Pancreas (tissue), 10 donors: ENCODE results near the gene RGS10. TPM values are rescaled to one million over a fixed set of nuclear protein-coding genes. Genes with fewer than 3 reads are reported as not detected.

Source experiments
- ATAC-seq, 4 donors: fragments of 200-7000 bp; cut with Tn5 transposase; one replicate each; pipeline versions ENCODE4 v1.8.0 to v1.9.1; 2020; ENCODE audit warnings: mild to moderate bottlenecking in 4 of 4, moderate library complexity in 4 of 4
- DNase-seq, 6 donors: peaks; one replicate each; pipeline ENCODE4 v3.0.0-alpha.2; 2020
- FAIRE-seq: peaks from 2 replicates; lab custom pipeline; 2012; peaks lifted over from hg19 to GRCh38; lab: Jason Lieb, UNC
- H3K27ac ChIP-seq, 4 donors: fragments of 200-600 bp; sonication (generic); 1 replicate in 3 of 4; 2 replicates in 1 of 4; pipeline versions ENCODE4 v1.5.0 to v1.8.0; 2020
- H3K27me3 ChIP-seq, 4 donors: fragments of 200-600 bp; one replicate each; pipeline ENCODE4 v1.8.0; 2021
- H3K36me3 ChIP-seq, 3 donors: fragments of 200-600 bp; sonication (generic) in 1 of 3; one replicate each; pipeline versions ENCODE4 v1.5.0 to v1.8.0; 2020 to 2021
- H3K4me1 ChIP-seq, 3 donors: fragments of 200-600 bp; one replicate each; pipeline ENCODE4 v1.8.0; 2021
- H3K4me3 ChIP-seq, 4 donors: fragments of 200-600 bp; sonication (generic) in 2 of 4; one replicate each; pipeline versions ENCODE4 v1.5.0 to v1.8.0; 2020 to 2021
- H3K9me3 ChIP-seq, 4 donors: fragments of 200-600 bp; one replicate each; pipeline ENCODE4 v1.8.0; 2021
- WGBS, 2 donors: extraction: QIAGEN DNeasy Blood & Tissue Kit; methylation state at CpG; one replicate each; pipeline ENCODE4 v1.1.7; 2013; 5-methylcytosine and 5-hydroxymethylcytosine counted together
- intact Hi-C, 3 donors: fragments of 100-400 bp; cut with DNase I; formaldehyde crosslinking; loops; one replicate each; pipeline versions ENCODE4 v1.11.1 to v1.14.2; 2022
- polyA plus RNA-seq, 2 donors: library from polyadenylated mRNA; stranded (reverse); fragments of 200-250 nt; gene quantifications; one replicate each; pipeline ENCODE4 v1.2.3, GENCODE V29; 2013
- total RNA-seq, 6 donors: library from RNA; stranded (reverse); fragmentation: NEBNext Ultra II Directional in 4 of 6; extraction: Animal tissue kit (Norgen Biotek cat#: 25700) in 4 of 6; gene quantifications; one replicate each; pipeline versions ENCODE4 v1.2.1 to v1.2.4, GENCODE V29; 2021 to 2023
- TF ChIP-seq, protein P1 (sequence below), 4 donors: fragments of 200-600 bp; sonication (generic) in 3 of 4; IDR thresholded peaks; one replicate each; pipeline versions ENCODE4 v1.5.0 to v1.8.0; 2021; ENCODE audit warnings: antibody characterized with exemption in 4 of 4
- donor health status: healthy with polysubstance abuse.
- donor health status: DM: no; HTN: no; CAD: no; lungs with moderate emphysema.
- donor health status: DM: no; HTN: no; CAD: no.
- donor health status: control.
- donor health status: control.
- donor health status: Bipolar disorder and iron deficiency.
- donor health status: DM: yes; HTN: yes; CAD: no.
- donor health status: DM: no; HTN: no; CAD: no.
- donor health status: DM: no; HTN: no; CAD: no.
- donor health status: DM: yes; HTN: yes; CAD: no.

The RGS10 gene
- total and polyA plus RNA-seq, 8 donors = 0.42 to 15.9 (median 4.4) TPM

DNA sequence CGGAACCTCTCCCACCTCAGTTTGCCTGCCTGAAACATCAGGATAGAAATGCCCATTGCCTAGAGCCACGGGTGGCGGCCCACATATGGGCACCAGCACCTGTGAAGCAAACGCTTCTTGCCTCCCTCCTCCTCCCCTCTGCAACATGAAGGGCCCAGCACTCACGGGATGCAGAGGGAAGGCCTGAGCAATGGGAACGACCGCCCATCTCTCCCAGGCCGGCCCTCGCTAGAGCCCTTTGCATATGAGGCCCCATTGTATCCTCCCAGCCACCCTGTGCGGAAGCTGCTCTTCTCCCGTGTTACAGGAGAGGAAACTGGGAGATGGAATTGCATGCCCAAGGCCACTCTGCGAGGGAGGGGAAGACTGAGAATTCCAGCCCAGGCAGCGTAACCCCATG, 88.2 kb downstream of the RGS10 start:
- TF ChIP-seq, protein P1, sequence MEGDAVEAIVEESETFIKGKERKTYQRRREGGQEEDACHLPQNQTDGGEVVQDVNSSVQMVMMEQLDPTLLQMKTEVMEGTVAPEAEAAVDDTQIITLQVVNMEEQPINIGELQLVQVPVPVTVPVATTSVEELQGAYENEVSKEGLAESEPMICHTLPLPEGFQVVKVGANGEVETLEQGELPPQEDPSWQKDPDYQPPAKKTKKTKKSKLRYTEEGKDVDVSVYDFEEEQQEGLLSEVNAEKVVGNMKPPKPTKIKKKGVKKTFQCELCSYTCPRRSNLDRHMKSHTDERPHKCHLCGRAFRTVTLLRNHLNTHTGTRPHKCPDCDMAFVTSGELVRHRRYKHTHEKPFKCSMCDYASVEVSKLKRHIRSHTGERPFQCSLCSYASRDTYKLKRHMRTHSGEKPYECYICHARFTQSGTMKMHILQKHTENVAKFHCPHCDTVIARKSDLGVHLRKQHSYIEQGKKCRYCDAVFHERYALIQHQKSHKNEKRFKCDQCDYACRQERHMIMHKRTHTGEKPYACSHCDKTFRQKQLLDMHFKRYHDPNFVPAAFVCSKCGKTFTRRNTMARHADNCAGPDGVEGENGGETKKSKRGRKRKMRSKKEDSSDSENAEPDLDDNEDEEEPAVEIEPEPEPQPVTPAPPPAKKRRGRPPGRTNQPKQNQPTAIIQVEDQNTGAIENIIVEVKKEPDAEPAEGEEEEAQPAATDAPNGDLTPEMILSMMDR (IDR thresholded peaks at IDR 0.05) = no peak
- DNase-seq = no peak
- Histone ChIP-seq H3K36me3 (no peaks in the 10 kb centered on the region), H3K27ac (no peak overlapping the region), H3K27me3 (no peaks in the 10 kb centered on the region), H3K9me3 (no peaks in the 10 kb centered on the region), H3K4me3 (no peak overlapping the region), H3K4me1 (no peaks in the 10 kb centered on the region)
- whole genome bisulfite sequencing, 2 donors = 83 to 89% methylated on average over 13 of the region's 13 CpGs
- ATAC-seq = no peak
- no peak for FAIRE-seq
- intact Hi-C loops = no loop called here

DNA sequence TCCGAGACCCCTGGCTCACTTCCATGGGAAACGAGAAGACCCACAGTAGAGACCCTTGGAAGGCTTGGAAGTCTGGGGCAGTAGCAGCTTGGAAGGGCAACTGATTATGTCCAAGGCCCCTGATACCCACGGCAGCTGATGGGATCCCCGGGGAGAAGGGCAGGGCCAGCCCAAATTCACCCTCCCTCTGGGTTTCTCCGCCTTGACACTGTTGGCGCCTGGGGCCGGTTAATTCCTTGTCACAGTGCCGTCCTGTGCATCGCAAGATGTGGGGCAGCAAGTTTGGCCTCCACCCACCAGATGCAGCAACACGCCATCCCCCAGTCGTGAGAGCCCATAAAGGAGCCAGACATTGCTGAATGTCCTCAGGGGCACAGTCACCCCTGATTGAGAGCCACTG, 89.2 kb downstream of the RGS10 start:
- DNase-seq = no peak
- Histone ChIP-seq H3K4me3 (no peak overlapping the region), H3K27ac (no peak overlapping the region), H3K27me3 (no peaks in the 10 kb centered on the region), H3K9me3 (no peaks in the 10 kb centered on the region), H3K36me3 (no peaks in the 10 kb centered on the region), H3K4me1 (no peaks in the 10 kb centered on the region)
- 86 to 90% methylated on average over 11 of the region's 11 CpGs for whole genome bisulfite sequencing, 2 donors
- intact Hi-C loops = no loop called here
- TF ChIP-seq, protein P1 (IDR thresholded peaks at IDR 0.05) = no peak
- ATAC-seq = no peak
- FAIRE-seq = no peak

DNA sequence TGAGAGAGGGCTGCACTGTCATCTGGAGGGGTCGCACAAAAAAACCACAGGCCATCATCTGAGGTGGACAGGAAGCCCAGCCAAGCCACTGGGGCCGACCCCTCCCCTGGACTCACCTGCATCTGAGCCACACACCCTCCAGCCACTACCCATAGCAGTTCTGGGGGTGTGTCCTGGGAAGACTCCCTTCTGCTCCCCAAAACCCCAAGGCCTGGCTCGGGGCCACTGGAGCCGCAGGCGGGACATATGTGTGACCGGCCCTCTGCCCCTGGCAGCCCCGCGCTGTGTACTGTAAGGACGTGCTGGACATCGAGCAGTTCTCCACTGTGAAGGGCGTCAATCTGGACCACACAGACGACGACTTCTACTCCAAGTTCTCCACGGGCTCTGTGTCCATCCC, 90.1 kb downstream of the RGS10 start:
- H3K4me1 ChIP-seq = no peaks in the 10 kb centered on the region

DNA sequence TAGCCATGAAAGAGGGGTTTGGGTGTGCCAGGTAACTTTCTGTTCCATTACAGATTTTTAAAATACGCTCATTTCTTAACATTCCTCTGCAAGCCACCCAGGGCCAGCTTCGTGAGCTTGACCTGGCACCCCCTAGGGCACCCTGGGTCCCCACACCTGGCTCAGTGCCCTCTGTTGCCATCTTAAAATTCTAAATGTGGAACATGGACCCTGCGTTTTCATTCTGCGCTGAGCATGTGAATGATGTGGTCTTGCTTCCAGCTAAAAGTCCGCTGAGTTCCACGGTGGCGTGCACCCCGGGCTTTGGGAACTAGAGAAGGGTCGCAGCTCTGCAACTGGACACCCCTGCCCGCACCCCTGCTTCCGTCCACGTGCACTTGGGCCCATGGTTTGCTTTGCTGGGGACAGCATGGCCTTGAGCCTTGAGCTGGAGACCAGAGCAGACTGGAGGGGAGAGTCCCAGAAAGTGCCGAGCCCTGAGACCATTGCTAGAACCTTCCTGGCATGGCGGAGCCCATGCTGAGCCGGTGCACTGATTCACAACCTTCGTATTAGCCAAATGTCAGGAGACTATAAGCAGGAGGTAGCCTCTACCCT, 91.1 kb downstream of the RGS10 start:
- TF ChIP-seq, protein P1 (IDR thresholded peaks at IDR 0.05) = no peak

More for the DNA sequence above, 90.1 kb downstream of the RGS10 start:
- 90% methylated on average over 14 of the region's 14 CpGs for WGBS, 2 donors
- Histone ChIP-seq H3K27ac (no peak overlapping the region), H3K9me3 (no peaks in the 10 kb centered on the region), H3K36me3 (no peaks in the 10 kb centered on the region), H3K27me3 (no peaks in the 10 kb centered on the region), H3K4me3 (no peak overlapping the region)
- TF ChIP-seq, protein P1 (IDR thresholded peaks at IDR 0.05) = no peak
- ATAC-seq = no peak
- intact Hi-C loops = no loop called here
- DNase-seq = no peak
- FAIRE-seq = no peak

DNA sequence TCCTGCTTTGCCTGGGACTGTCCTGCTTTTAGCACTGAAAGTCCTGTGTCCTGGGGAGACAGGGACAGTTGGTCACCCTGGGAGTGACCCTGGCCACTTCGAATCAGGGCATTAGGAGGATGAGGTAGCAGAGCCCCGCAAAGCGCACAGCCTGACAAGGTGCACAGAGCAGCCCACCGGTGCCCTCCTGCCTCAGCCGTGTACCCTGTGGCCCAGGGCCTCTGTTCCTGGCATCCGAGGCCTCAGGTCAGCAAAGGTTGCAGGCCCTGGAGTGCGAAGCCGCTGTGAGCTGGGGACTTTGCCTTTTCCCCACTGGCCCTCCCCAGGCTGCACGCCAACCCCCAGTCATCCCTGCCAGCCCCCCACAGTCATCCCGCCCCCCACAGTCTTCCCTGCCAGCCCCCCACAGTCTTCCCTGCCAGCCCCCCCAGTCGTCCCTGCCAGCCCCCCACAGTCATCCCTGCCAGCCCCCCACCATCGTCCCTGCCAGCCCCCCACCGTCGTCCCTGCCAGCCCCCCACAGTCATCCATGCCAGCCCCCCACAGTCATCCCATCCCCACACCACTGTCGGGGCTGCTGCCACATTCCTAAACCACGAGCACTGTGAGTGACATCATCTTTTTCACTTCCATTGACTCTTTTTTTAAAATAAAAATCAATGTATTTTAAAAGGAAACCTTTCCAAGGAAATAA, 91.8 kb downstream of the RGS10 start:
- Histone ChIP-seq H3K27ac (no peak overlapping the region), H3K9me3 (no peaks in the 10 kb centered on the region), H3K36me3 (no peaks in the 10 kb centered on the region), H3K27me3 (no peaks in the 10 kb centered on the region), H3K4me3 (no peak overlapping the region), H3K4me1 (no peaks in the 10 kb centered on the region)
- intact Hi-C loops = no loop called here
- no peak for FAIRE-seq
- DNase-seq = no peak
- ATAC-seq = no peak
- TF ChIP-seq, protein P1 (IDR thresholded peaks at IDR 0.05) = no peak
- WGBS, 2 donors = 61 to 72% methylated on average over 13 to 16 of the region's 16 CpGs

More for the DNA sequence above, 91.1 kb downstream of the RGS10 start:
- Histone ChIP-seq H3K4me1 (no peaks in the 10 kb centered on the region), H3K27ac (no peak overlapping the region), H3K4me3 (no peak overlapping the region), H3K9me3 (no peaks in the 10 kb centered on the region), H3K36me3 (no peaks in the 10 kb centered on the region), H3K27me3 (no peaks in the 10 kb centered on the region)
- intact Hi-C loops = no loop called here
- FAIRE-seq = no peak
- DNase-seq = no peak
- no peak for ATAC-seq
- 81 to 87% methylated on average over 16 of the region's 16 CpGs for WGBS, 2 donors
